ENCODE data around the gene MIOX. TPM values are rescaled to one million over a fixed set of nuclear protein-coding genes. Genes with fewer than 3 reads are reported as not detected.
A peak's percentile ranks its signal among the peaks of the same experiment; 100 is the strongest.

The MIOX gene
- total and polyA plus RNA-seq, 10 donors: 0.24 to 2.2 (median 0.26) TPM; not detected in 6

DNA sequence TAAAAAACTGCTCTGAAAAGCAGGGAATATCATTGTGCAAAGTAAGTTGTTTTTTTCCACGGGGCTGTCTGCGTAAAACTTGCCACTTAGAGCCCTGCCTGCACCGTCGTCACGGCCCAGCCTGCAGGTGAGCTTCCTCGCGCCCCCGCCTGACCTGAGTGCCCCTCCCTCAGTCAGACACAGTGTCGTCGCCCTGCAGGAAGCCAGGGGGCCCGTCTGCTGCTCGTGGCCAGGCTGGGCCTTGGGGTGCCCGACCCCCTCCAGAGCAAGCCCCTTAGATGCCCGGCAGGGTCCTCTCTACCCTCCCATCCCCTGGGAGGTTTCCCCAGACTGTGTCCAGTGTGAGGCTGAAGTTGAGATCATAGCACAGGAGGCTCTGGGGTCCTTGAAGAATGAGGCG, 43.5 kb upstream of the MIOX start:
- intact Hi-C loops (cut with DNase I; ENCODE audit: low total_unique reads): no loop called here
- DNase-seq: no peak
- no peaks in the 10 kb centered on the region for H3K9me3 ChIP-seq
- 71 to 85% (median 77%) methylated on average over 9 to 15 of the region's 15 CpGs for WGBS, 5 donors
- H3K27me3 ChIP-seq (replicated peaks in 1 of 7): no peaks in the 10 kb centered on the region
- peak overlapping the region in 3 of 8 donors; percentile 35 to 52 (median 46) for H3K27ac ChIP-seq
- peak; percentile 59 to 83 (median 61) for TF ChIP-seq POLR2AphosphoS5 (IDR thresholded peaks at IDR 0.05)
- TF ChIP-seq, protein P1, sequence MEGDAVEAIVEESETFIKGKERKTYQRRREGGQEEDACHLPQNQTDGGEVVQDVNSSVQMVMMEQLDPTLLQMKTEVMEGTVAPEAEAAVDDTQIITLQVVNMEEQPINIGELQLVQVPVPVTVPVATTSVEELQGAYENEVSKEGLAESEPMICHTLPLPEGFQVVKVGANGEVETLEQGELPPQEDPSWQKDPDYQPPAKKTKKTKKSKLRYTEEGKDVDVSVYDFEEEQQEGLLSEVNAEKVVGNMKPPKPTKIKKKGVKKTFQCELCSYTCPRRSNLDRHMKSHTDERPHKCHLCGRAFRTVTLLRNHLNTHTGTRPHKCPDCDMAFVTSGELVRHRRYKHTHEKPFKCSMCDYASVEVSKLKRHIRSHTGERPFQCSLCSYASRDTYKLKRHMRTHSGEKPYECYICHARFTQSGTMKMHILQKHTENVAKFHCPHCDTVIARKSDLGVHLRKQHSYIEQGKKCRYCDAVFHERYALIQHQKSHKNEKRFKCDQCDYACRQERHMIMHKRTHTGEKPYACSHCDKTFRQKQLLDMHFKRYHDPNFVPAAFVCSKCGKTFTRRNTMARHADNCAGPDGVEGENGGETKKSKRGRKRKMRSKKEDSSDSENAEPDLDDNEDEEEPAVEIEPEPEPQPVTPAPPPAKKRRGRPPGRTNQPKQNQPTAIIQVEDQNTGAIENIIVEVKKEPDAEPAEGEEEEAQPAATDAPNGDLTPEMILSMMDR (IDR thresholded peaks at IDR 0.05 in 8 of 11, conservative IDR thresholded peaks at IDR 0.05 in 3 of 11): no peak
- peaks cover 0 to 100% (median 67%) of the 10 kb centered on the region in 6 donors for H3K36me3 ChIP-seq
- no peak overlapping the region for H3K4me3 ChIP-seq
- H3K4me1 ChIP-seq: peaks cover 0 to 45% (median 15%) of the 10 kb centered on the region in 6 donors

DNA sequence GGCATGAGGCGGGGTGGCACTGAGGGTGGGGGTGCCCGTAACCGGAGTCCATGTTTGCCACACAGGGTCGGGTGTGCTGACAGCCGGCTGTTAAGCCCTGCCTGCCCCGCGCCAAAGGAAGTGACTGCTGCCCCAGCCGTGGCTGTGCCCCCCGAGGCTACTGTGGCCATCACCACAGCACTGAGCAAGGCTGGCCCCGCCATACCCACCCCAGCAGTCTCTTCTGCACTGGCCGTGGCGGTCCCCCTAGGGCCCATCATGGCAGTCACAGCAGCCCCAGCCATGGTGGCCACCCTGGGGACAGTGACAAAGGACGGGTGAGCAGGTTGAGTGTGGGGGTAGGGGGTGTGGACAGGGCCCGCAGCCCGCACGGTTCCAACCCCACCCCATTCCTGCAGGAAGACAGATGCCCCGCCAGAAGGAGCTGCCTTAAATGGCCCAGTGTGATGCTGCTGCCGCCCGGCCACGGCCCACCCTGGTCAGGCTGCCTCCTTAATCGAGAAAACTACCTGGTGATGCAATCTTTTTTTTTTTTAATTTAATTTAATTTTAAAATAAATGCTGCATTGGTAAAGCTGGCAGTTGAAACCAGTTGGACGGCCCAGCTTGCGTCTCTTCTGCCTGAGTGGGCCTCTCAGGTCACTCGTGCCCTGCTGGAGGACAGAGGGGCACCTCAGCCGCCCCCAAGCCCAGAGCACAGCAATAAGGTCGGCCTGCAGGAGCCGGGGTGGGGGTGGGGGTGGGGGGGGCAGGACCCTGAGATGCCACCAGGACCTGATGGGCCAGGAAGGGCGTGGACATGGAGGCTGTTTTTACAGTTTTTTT, 42.6 kb upstream of the MIOX start:
- TF ChIP-seq, protein P1 (IDR thresholded peaks at IDR 0.05 in 8 of 11, conservative IDR thresholded peaks at IDR 0.05 in 3 of 11): no peak
- TF ChIP-seq POLR2AphosphoS5 (IDR thresholded peaks at IDR 0.05): peak; percentile 23 to 78 (median 48)
- Histone ChIP-seq H3K27me3 (replicated peaks in 1 of 7) (no peaks in the 10 kb centered on the region), H3K4me3 (no peak overlapping the region), H3K27ac (peak overlapping the region in 4 of 8 donors; percentile 33 to 68 (median 44)), H3K36me3 (peaks cover 0 to 100% (median 67%) of the 10 kb centered on the region in 6 donors), H3K4me1 (peaks cover 0 to 45% (median 15%) of the 10 kb centered on the region in 6 donors), H3K9me3 (no peaks in the 10 kb centered on the region)
- 74 to 84% (median 77%) methylated on average over 15 to 28 of the region's 28 CpGs for whole genome bisulfite sequencing, 5 donors
- intact Hi-C loops (cut with DNase I; ENCODE audit: low total_unique reads): no loop called here
- DNase-seq: no peak

DNA sequence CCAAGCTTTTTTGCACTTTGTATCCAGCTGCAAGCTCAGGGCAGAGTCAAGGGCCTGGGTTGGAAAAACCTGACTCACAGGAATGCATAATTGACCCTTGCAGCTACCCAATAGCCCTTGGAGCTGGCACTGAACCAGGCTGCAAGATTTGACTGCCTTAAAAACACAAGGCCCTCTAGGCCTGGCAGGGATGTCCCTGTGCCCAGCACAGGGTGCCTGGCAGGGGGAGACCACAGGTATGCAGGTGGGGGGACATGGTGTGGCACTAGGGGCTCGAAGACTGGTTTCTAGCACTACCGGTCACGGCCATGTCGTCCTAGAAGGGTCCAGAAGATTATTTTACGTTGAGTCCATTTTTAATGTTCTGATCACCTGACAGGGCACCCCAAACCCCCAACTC, 42.0 kb upstream of the MIOX start:
- H3K4me3 ChIP-seq: no peak overlapping the region
- H3K36me3 ChIP-seq: peaks cover 0 to 100% (median 62%) of the 10 kb centered on the region in 6 donors
- no peak for DNase-seq
- H3K9me3 ChIP-seq: no peaks in the 10 kb centered on the region
- no peak for TF ChIP-seq POLR2A (IDR thresholded peaks at IDR 0.05)
- TF ChIP-seq POLR2AphosphoS5 (IDR thresholded peaks at IDR 0.05): no peak
- TF ChIP-seq, protein P1 (IDR thresholded peaks at IDR 0.05 in 8 of 11, conservative IDR thresholded peaks at IDR 0.05 in 3 of 11): no peak
- intact Hi-C loops (cut with DNase I; ENCODE audit: low total_unique reads): no loop called here
- WGBS, 5 donors: 59 to 87% (median 74%) methylated on average over 5 of the region's 5 CpGs
- peak overlapping the region in 5 of 8 donors; percentile 12 to 68 (median 35) for H3K27ac ChIP-seq
- no peaks in the 10 kb centered on the region for H3K27me3 ChIP-seq (replicated peaks in 1 of 7)
- peaks cover 0 to 47% (median 15%) of the 10 kb centered on the region in 6 donors for H3K4me1 ChIP-seq
